Suppressor macrophage (primary cell): Measurements from ENCODE around the gene OR10K1.

Experiments
- DNase-seq, 4 experiments: peaks; one replicate each; pipeline ENCODE4 v3.0.0-alpha.2; 2020 to 2022
- total RNA-seq, 17 experiments: gene quantifications; one replicate each; lab custom pipeline; 2026; ENCODE audit warnings: mixed read lengths in 6 of 17, inconsistent platforms in 3 of 17; lab: John Stamatoyannopoulos, UW

Gene OR10K1, protein sequence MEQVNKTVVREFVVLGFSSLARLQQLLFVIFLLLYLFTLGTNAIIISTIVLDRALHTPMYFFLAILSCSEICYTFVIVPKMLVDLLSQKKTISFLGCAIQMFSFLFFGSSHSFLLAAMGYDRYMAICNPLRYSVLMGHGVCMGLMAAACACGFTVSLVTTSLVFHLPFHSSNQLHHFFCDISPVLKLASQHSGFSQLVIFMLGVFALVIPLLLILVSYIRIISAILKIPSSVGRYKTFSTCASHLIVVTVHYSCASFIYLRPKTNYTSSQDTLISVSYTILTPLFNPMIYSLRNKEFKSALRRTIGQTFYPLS
- 0 to 1.2 (median 0) reads per million in 17 experiments for total RNA-seq

DNA sequence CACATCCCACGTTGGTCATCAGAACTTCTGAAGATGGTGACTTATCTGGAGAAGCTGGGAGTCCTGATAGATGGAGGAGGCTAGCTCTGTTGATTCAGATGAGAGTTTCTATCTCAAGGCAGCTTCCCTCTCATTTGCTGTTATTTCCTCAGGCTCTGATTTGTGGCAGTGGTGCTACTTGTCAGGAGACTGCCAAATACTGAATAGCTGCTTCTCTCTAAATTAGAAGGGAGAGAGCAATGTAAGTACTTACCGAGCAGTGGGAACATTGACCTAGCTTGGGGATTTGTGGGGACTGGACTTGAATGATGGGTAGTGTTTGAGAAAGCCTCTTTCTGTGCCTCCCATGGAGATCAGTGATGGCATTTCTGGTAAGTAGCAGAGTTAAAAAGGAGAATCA lies at the start of gene OR10K1:
Gene OR10K1, plus strand, starts transcription at position 301 of the 400 bp plus-strand sequence. CDS start 3,728 bp downstream, outside the sequence.
- DNase-seq = no peak

DNA sequence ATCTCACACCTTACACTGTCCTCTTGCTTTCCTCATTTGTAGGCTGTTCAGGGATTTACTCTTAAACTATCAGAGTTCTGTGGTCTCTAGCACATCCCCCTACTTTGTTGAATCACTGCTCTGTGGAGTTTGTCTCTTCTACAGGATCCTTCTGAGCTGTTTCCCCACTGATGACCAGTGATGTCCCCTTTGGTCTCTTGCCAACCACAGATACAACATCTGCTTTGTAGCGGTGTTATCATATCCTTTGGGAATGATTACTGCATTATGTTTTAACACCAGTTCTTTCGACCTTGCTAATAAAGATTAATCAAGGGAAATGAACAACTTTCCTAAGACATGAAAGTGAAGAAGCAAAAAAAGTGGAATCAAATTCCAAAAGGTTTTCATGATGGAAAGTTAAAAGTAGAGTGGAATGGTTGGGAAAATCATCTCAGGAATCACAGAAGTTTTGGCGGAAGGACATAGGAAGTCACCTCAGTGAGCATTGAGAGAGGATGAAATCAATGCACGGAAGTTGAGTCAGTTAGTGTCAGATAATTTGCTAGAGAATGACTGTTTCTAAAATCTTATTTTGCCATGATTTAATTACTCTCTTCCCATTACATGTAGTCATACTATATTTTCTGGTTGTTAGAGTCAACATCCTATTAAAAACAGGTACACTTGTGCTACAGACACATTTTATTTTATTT lies 46.8 kb upstream of the OR10K1 start:
- no peak for DNase-seq

DNA sequence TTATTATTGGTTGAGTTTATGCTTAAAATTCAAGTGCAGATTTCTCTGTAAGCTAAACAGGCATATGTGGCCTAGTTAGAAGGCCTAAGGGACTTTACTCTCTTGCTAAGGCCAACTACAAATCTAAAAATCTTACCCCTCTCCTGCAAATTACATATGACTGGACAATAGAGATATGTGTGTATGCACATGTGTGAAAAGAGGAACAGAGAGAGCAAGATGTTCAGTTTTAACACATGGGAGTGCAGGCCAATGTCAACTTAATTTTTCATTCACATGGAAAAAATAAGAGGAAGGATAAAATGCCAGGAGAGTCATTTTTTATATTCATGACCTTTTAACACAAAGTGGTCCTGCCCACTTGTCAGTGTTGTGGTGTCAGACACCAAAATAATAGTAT lies 44.0 kb upstream of the OR10K1 start:
- DNase-seq = peak in 2 of 4 experiments; percentile 37 to 40

DNA sequence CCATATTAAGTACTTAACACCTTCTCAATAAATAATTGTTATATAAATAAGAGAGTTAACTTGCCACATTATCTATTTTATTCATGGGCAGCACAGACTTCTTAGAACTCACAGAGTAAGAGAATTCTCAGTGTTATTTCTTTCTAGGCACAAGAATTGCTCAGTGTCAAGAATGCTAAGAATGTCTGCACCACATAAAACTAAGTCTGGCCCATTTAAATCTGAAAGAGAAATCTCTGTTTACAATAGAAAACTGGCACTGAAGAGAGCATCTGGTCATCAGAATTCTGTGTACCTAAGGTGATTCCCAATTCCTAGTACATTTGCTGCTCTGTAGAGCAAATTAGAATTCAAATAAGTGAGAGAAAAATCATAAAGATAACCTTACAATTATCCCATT lies 39.4 kb upstream of the OR10K1 start:
- DNase-seq = no peak

DNA sequence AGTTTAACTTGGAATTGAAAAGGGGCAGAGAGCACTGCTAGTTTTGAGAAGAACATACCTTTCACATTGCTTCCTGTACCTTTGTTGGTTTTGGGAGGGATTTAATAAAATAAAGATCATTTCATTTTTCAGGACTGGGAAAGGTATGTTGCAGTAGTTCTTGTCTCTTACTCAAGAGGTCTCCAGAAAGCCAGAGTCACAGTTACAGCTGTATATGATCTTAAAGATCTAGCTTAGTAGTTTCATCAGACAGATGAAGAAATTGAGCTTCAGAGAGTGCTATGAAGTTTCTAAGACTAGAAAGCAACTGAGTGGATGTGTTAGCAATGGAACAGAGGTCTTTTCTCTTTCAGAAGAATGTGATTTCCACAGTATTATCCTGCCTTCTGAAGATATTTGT lies 36.6 kb upstream of the OR10K1 start:
- DNase-seq = peak in 2 of 4 experiments; percentile 23 to 32

DNA sequence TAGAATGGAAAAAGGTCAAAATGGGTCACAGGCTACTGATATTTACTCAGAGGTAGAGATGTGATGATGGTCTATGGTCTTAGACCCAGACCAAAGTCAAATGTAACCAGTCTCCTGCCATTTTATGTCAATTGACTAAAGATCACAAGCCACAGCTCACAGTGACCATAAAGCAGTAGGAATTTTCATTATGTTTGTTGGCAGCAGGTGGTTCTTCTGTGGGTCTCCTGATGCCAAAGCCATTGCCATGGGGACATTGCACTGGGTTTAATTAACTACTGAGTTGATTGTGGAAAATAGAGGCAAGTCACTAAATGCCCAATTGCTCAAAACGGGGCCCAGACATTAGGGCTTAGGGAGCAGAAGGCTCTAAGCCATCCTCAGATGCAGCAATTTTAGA lies 35.5 kb upstream of the OR10K1 start, which contains the start of gene OR10K2:
Gene OR10K2, minus strand, starts transcription at position 101 of the 400 bp plus-strand sequence. CDS start 5,371 bp downstream, outside the sequence.
- no peak for DNase-seq

DNA sequence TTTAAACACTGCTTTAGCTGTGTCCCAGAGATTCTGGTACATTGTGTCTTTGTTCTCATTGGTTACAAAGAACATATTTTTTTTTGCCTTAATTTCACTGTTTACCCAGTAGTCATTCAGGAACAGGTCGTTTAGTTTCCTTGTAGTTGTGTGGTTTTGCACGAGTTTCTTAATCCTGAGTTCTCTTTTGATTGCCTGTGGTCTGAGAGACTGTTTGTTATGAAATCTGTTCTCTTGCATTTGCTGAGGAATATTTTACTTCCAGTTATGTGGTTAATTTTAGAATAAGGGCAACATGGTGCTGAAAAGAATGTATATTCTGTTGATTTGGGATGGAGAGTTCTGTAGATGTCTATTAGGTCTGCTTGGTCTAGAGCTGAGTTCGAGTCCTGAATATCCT lies 31.5 kb upstream of the OR10K1 start:
- peak; percentile 32 to 82 (median 64) for DNase-seq

DNA sequence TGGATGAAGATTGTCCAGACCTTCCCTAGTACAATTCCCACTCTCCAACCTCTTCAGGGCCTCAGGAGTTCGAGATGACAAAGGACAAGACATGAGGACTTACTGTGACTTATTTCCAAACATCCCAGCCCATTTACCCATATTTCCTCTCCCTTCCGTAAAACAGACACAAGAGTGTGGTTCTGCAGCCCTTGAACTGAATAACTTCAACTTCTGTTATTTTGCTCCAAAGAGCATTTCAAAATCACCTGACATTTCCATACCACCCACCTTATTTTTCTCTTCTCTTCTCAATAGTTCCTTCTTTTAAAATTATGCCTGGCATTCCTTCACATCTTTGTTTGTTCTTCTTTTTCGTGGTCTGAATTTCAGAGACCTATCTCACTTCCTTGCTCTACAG lies 26.9 kb upstream of the OR10K1 start:
- peak; percentile 48 to 78 (median 64) for DNase-seq

DNA sequence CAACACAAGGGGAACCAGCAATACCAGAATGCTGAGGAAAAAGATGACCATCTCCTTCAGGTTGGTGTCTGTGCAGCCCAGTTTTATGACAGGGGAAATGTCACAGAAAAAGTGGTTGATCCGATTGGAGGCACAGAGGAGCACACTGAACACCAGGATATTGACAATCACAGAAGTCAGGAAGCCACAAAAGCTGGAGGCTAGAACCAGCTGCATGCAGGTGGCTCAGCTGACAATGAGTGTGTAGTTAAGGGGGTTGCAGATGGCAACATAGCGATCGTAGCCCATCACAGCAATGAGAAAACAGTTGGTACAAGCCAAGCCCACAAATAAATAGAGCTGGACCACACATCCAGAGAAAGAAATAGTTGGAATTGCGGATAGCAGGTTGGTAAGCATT lies 16.3 kb upstream of the OR10K1 start:
- DNase-seq = no peak

DNA sequence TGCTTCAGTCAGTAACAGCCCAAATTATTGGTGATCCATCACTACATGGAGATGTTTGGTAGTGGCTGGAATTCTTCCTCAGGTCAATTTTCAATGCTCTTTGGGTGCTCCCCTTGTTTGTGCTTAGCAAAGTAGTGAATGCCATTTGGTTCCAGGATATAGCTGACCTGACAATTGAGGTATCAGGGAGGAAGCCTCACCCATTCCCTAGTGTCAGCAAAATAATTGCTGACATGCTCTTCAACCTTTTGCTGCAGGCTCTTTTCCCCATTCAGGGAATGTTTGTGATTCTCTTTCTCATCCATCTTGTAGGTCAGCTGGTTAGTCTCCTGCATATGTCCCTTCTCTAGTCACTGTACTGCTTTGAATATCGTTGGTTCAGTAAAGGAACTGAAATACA lies 7.1 kb upstream of the OR10K1 start:
- no peak for DNase-seq

DNA sequence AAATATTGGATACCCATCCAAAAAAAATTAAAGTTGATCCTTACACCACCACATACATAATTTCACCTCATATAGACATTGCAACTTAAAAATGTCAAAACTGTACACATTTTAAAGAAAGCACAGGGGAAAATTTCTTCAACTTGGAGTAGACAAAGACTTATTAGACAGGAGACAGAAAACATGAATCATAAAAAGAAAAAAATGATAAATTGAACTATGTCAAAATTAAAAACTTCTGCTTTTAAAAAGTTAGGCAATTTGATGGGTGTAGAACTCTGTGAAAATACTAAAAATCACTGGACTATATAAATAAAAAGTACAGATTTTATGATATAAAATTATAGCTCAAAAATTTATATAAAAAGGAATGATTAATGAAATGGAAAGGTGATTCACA lies 4.4 kb upstream of the OR10K1 start:
- peak in 2 of 4 experiments; percentile 20 to 39 for DNase-seq

DNA sequence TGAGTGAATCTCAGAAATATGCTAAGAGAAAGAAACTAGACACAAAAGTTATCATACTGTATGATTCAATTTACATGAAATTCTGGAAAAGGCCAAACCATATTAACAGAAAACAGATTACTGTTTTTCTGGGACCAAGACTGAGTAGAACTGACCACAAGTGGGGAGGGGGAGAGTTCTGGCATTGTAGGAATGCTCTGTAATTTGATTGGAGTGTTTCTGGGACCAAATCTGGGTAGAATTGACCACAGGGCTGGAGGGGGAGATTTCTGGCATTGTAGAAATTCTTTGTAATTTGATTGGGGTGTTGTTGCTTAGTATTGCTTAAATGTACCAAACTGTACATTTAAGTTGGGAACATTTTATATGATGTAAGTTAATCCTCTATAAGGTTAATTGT lies 3.4 kb upstream of the OR10K1 start:
- DNase-seq = no peak

DNA sequence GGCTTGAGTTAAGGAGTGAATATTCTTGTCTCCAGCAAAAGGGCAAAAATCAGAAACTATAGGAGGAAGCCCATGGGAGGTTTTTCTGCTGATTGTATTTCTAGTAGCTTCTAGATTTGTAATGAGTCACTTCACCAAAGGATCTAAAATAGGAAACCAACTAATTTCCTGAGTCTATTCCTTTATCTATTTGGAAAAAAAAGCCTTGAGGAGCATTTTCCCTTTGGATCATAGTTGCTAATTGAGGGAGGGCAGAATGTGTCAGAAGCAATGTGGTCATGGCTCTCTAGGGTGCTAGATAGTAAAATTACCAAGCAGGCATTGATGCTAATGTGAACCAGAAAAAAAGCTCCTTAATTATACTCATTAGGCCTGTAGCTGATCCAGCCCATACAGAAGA lies 10.3 kb downstream of the OR10K1 start, which contains the start of gene OR10R2:
Gene OR10R2, plus strand, starts transcription at position 301 of the 400 bp plus-strand sequence. CDS start 106 bp downstream, outside the sequence.
- peak in 2 of 4 experiments; percentile 21 to 35 for DNase-seq

DNA sequence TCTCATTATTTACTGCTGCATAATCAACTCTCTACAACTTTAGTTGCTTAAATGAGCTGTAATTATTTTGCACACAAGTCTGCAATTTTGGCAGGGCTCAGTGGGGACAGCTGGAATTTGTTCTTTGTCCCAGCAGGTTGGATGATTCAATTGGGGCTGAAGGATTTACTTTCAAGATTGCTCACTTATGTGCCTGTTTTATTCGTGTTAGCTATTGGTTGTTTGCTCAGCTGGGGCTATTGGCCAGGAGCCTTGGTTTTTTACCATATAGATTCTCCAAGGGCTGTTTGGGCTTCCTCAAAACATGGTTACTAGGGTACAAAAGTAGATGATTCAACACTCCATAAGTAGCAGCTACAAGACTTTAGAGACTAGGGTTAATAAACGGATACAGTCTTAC lies 23.8 kb downstream of the OR10K1 start:
- no peak for DNase-seq

DNA sequence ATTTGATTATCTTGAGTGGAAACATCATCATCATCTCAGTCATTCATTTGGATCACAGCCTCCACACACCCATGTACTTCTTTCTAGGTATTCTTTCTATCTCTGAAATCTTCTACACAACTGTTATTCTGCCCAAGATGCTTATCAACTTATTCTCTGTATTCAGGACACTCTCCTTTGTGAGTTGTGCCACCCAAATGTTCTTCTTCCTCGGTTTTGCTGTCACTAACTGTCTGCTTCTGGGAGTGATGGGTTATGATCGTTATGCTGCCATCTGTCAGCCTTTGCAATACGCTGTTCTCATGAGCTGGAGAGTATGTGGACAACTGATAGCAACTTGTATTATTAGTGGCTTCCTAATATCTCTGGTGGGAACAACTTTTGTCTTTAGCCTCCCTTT lies 29.7 kb downstream of the OR10K1 start:
- DNase-seq = no peak

DNA sequence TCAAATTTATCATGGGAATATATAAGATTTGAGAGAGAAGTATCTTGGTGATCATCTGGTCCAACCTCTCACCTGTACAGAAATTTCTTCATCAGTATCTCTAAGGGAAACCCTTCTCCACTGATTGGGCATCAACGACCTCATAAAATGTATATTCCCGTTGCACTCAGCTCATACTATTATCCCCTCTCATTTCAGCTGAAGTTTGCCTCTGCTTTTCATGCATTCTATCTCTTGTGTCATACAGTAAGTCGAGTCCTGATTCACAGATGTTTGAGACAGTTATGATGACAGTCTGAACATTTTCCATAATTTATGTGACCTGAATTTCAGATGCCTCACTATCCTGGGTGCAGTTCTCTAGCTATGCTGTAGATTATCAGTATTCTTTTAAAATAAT lies 31.4 kb downstream of the OR10K1 start:
- DNase-seq = no peak

DNA sequence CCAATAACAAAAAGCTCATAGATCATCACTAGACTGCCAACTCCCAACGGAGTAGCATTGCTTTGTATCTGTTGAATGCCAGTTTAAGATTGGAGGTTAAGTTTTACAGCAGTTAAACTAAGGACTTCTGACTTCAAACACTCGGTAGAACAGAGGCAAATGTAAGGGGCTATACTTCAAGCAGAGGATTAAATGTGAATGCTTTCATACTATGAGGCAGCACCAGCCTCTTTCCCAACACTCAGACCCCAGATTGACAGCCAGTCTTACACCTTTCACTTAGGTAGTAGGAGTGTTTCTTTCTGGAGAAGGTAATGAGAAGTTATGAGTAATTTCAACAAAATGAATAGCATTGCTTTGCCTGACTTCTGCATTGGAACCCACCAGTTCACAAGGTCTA lies 33.2 kb downstream of the OR10K1 start:
- DNase-seq = no peak

DNA sequence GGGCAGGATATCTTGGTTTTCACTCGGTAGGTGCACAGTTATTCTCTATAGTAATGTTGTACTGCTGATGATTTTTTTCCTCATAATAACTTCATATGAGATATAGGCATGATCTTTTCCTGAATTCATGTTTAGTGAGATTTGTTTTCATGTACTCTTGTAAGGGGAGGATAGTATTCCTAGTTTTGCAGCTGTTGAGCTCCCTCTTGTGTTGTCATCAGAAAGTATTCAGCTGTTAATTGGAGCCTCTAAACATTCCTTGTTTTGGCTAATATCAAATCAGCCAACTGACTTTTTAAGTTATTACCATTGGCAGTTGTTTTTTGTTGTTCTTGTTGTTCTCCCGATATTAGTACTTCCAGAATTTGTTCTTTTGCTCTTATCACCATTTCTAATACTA lies 34.7 kb downstream of the OR10K1 start:
- peak; percentile 49 to 76 (median 62) for DNase-seq

DNA sequence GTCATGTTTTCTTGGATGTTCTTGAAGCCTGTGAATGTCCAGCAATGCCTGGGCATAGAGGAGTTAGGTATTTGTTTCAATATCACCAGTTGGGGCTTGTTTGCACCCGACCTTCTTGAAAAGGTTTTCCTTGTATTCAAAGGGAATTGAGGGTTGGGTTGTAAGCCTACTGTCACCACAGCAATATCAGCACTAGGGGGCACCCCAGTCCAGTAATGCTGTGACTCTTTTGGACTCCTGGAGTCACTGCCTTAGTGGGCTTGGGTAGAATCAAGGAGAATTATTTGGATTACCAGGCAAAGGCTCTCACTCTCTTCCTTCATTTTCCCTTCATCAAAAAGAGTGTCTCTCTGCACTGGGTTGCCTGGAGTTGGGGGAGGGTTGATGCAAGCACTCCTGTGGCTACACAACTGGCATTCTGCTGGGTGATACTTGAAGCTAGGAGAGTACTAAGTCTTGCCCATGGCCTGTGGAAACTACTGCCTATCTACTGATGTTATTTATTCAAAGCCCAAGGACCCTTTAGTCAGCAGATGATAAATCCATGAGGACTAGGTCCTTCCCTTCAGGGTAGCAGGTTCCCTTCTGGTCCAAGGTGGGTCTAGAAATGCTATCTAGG lies 44.8 kb downstream of the OR10K1 start:
- peak; percentile 69 to 84 (median 78) for DNase-seq

DNA sequence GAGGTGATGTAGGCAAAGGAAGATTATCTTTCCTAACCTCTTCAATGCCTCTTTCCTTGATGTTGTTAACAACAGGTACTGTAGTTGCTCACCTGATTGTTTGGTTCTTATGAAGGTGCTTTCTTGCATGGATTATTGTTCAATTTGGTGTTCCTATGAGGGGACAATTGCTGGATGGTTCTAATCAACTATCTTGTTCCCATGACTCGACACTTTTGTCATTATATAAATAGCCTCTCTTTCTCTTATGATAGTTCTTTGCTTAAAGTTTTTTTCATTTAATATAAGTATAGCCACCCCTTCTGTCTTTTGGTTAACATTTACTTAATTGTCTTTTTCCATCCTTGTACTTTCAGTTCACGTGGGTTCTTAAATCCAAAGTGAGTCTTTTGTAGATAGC lies 45.9 kb downstream of the OR10K1 start:
- no peak for DNase-seq

DNA sequence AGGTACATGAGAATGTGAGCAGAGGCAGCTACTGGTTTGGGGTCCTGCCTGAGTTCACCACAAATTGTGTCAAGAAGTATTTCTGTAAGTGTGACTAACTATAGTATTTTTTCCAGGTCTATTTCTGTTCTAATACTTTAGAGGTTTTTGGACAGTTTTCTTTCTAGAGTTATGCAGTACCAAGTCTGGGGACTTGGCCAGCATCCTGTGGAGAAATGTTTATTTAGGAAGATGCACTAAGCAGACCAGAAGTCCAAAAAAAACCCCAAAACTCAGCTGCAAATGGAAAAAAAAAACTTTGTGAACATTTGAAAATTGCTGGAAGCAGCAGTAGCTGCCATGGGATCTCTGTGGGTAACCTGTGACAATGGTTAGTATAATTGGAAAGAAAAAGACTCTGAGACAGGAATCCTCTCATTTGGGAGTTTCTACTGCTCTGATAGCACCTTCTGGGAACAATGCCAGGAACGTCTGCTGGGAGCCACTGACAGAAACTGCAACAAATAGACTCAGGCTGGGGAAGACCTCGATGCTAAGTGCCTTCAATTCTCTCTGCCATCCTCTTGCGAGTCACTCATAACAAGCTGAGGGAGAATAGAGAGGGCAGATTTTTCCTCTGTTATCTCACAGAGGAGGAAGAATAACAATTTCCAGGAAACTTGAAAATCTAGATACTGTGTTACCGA lies 48.0 kb downstream of the OR10K1 start:
- DNase-seq = no peak

DNA sequence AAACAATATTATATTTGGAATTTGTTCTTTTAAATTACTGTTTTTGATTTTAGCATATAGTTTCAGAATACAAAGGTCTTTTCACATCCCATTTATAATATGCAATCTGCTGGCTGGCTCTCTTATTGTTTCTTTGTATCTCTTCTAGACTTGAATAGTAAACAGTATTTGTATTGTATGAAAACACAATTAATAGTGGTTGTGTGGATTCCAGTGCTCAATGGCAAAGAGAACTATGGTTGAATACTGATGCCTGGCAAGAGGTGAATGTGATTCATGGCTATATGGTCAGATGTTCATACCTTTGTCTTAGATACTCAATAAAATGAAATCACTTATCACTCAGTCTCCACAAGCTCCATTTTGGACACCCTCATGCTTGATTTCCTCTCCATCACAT lies 55.3 kb downstream of the OR10K1 start:
- DNase-seq = no peak
